ENCODE measurements around the gene MYO3A. TPM values are rescaled to one million over a fixed set of nuclear protein-coding genes. Genes with fewer than 3 reads are reported as not detected.
"Not testable (repeated sequence)": the region's sequence is repeated elsewhere in the genome, so short reads cannot be mapped to it uniquely, and the experiment has no call there.

MYO3A gene
- total RNA-seq, 2 experiments from 2014 or later: not detected

DNA sequence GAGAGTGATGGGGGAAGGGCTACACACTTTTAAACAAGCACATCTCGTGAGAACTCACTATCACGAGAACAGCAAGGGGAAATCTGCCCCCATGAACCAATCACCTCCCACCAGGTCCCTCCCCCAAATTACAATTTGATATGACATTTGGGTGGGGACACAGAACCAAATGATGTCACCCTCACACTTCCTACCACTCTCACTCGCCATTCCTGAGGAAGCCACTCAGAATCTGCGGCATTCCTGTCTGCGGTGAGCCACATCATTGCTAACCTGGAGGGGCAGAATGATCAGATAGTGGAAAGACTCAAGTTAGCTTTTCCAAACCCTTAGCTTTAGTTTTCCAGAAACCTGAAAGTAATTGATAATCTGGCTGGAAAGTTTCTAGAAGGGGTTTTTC is 66.9 kb downstream of the MYO3A start:
- no peaks in the 10 kb centered on the region for H3K9me3 Mint-ChIP-seq
- no peaks in the 10 kb centered on the region for H3K36me3 Mint-ChIP-seq
- peaks cover 2% of the 10 kb centered on the region for H3K27me3 Mint-ChIP-seq
- H3K4me1 Mint-ChIP-seq: no peaks in the 10 kb centered on the region
- ATAC-seq (ENCODE audit: low read depth) (no peak), DNase-seq (no peak)
- no peak overlapping the region for H3K4me3 Mint-ChIP-seq
- POLR2A ChIA-PET: no interaction called here
- H3K27ac Mint-ChIP-seq: no peak overlapping the region

DNA sequence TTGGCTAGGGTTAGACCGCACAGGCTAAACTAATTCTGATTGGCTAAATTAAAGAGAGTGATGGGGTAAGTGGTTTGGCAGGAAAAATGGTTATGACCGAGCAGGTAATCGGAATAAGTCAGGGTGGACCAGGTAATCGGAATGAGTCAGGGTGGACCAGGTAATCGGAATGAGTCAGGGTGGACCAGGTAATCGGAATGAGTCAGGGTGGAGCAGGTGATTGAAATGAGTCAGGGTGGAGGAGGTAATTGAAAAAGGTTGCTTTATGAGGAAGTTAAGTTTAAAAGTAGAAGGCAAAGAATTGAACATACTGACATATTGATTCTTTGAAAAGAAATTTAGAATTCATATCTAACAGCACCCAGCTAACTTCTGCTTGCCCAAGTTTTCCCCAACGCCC is 68.4 kb downstream of the MYO3A start:
- POLR2A ChIA-PET; H3K36me3 Mint-ChIP-seq; H3K27ac Mint-ChIP-seq; H3K4me3 Mint-ChIP-seq; ATAC-seq (ENCODE audit: low read depth); H3K27me3 Mint-ChIP-seq; H3K4me1 Mint-ChIP-seq; DNase-seq; H3K9me3 Mint-ChIP-seq: not testable (repeated sequence)

DNA sequence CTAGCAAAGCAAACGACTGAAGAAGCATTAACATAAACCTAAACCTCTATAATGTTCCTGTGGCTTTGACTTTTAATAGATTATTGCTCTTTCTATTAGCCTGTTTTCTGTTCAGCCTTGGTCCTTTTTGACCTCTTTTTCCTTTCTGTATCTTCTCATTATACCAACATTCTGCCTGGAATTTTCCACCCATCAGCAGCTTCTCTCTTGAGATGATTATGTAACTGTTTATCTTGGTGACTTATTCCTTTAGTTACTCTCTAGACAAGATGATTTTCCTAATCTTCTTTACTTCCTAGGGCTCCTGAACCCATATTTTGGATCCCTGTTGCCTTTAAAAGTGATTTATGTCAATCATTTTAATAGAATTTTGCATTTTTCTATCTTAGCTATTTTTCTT is 81.1 kb downstream of the MYO3A start:
- no peak for ATAC-seq (ENCODE audit: low read depth)
- no peak overlapping the region for H3K27ac Mint-ChIP-seq
- no peak overlapping the region for H3K4me3 Mint-ChIP-seq
- H3K27me3 Mint-ChIP-seq: peaks cover 2% of the 10 kb centered on the region
- no peak for DNase-seq
- H3K4me1 Mint-ChIP-seq: no peaks in the 10 kb centered on the region
- no peaks in the 10 kb centered on the region for H3K36me3 Mint-ChIP-seq
- H3K9me3 Mint-ChIP-seq: no peaks in the 10 kb centered on the region
- POLR2A ChIA-PET: no interaction called here

DNA sequence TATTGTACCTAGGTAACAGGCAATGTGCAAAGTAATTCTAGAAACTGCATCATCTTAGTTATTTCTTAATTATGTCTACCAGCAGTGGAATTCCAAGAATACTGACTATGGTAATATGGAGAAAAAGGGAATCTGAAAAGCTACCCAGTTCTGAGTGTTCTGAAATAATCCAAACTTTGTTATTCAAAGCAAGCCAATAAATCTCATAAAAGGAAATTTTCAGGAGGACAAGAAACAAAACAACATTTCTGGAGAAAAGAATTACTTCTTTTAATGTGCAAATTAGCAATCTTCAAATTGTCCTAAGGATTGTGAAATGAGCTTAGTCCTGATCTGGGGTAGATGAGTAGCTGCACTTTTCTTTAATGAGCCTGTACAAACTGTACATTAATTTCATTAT is 88.8 kb downstream of the MYO3A start:
- H3K4me3 Mint-ChIP-seq: no peak overlapping the region
- no peak overlapping the region for H3K27ac Mint-ChIP-seq
- H3K27me3 Mint-ChIP-seq: peaks cover 2% of the 10 kb centered on the region
- ATAC-seq (ENCODE audit: low read depth) (no peak), DNase-seq (no peak)
- no peaks in the 10 kb centered on the region for H3K36me3 Mint-ChIP-seq
- POLR2A ChIA-PET: interaction anchor here (0.5 kb wide), 1 partner anchor 460 kb away, joined by 3 read pairs; no protein-coding TSS in a partner anchor
- no peaks in the 10 kb centered on the region for H3K9me3 Mint-ChIP-seq
- H3K4me1 Mint-ChIP-seq: no peaks in the 10 kb centered on the region

DNA sequence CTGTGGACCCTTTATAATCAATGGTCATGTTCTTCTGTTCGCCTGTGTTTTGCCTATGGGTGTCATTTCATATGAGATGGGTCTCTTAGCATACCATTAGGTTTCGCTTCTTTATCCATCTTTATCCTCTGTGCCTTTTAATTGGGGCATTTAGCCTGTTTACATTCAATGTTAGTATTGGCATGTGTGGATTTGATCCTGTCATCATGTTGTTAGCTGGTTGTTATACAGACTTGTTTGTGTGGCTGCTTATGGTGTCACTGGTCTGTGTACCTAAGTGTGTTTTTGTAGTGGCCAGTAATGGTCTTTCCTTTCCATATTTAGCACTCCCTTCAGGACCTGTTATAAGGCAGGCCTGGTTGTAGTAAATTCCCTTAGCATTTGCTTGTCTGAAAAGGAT is 90.3 kb downstream of the MYO3A start:
- POLR2A ChIA-PET: no interaction called here
- ATAC-seq (ENCODE audit: low read depth) (no peak), DNase-seq (no peak)
- Mint-ChIP-seq H3K36me3 (no peaks in the 10 kb centered on the region), H3K4me3 (no peak overlapping the region), H3K27me3 (peaks cover 2% of the 10 kb centered on the region), H3K4me1 (no peaks in the 10 kb centered on the region), H3K27ac (no peak overlapping the region), H3K9me3 (no peaks in the 10 kb centered on the region)

DNA sequence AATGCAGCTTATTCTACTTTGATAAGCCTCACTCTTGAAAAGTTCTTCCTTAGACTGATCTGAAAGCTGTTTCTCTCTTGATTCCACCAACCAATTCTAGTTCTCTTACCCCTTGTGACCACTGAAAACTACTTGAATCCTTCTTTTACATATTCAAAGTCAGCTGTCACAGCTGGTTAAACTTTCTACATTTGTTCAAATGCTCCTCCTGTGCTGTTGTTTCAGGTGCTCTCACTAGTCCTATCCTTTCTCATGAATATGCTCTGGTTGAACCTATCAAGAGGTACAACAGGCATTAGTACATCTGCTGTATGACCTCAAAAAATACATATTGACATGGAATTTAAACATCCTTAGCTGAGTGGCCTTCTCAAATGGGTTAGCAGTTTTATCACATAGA is 91.5 kb downstream of the MYO3A start:
- Mint-ChIP-seq H3K4me1 (no peaks in the 10 kb centered on the region), H3K27me3 (peaks cover 2% of the 10 kb centered on the region), H3K4me3 (no peak overlapping the region), H3K9me3 (no peaks in the 10 kb centered on the region), H3K36me3 (no peaks in the 10 kb centered on the region), H3K27ac (no peak overlapping the region)
- DNase-seq (no peak), ATAC-seq (ENCODE audit: low read depth) (no peak)
- POLR2A ChIA-PET: no interaction called here

DNA sequence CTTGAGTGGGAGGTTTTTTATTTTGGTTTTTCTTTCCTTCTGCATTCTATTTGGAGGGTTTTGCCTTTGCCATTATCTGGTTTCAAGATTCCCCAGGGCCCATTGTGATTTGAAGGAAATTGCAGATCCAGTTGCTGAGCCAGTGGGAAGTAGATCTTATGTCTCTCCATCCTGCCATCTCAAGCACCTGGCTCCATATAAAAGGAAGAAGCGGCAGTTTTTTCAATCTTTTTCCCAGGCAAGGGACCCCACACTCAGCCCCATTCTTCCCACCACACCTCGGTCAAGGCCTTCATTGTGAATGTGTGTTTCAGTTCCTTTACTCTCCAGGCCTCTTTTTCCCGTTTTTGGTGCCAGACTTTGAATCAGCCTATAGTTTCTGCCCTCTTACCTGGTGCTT is 95.8 kb downstream of the MYO3A start:
- no peak for DNase-seq
- H3K4me3 Mint-ChIP-seq: no peak overlapping the region
- POLR2A ChIA-PET: no interaction called here
- H3K27me3 Mint-ChIP-seq: no peaks in the 10 kb centered on the region
- no peak overlapping the region for H3K27ac Mint-ChIP-seq
- H3K9me3 Mint-ChIP-seq: no peaks in the 10 kb centered on the region
- no peak for ATAC-seq (ENCODE audit: low read depth)
- H3K36me3 Mint-ChIP-seq: no peaks in the 10 kb centered on the region
- no peaks in the 10 kb centered on the region for H3K4me1 Mint-ChIP-seq

DNA sequence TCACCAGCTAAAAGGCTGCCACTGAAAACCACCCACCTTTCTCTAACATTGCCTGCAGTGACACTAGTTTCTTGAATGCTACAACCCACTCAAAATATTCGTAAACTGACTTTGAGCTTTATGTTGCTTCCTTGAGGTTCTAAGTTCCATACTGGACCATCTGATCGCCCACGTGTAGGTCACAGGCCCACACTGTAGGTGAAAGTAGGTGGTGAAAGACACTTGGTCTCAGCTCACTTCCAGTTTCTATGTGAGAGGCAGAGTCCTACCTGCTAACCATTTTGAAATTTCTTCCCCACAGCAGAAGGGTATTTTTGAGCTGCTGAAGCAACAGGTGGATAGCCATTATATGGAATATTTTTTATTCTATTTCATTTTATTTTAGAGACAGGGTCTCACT is 97.3 kb downstream of the MYO3A start:
- ATAC-seq (ENCODE audit: low read depth) (no peak), DNase-seq (no peak)
- H3K4me3 Mint-ChIP-seq: no peak overlapping the region
- no peaks in the 10 kb centered on the region for H3K36me3 Mint-ChIP-seq
- POLR2A ChIA-PET: no interaction called here
- no peaks in the 10 kb centered on the region for H3K4me1 Mint-ChIP-seq
- H3K27me3 Mint-ChIP-seq: no peaks in the 10 kb centered on the region
- no peak overlapping the region for H3K27ac Mint-ChIP-seq
- H3K9me3 Mint-ChIP-seq: no peaks in the 10 kb centered on the region

DNA sequence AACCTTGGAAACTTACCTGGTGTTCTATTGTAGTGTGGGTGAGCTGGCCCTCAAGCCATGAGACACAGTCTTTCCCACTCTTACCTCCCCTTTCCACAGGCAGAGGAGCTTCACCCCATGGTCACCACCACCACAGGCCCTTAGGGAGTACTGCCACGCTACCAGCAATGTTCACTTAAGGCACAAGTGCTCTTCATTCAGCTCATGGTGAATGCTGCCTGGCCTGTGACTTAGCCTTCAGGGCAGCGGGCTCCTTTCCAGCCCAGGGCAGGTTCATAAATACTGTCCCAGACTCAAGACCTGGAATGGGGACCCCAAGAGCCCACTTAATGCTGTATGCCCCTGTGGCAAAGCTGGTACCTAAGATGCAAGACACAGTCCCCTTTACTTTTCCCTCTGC is 109.4 kb downstream of the MYO3A start:
- no peaks in the 10 kb centered on the region for H3K27me3 Mint-ChIP-seq
- no peaks in the 10 kb centered on the region for H3K4me1 Mint-ChIP-seq
- POLR2A ChIA-PET: no interaction called here
- H3K27ac Mint-ChIP-seq: no peak overlapping the region
- peaks cover 4% of the 10 kb centered on the region for H3K9me3 Mint-ChIP-seq
- no peak overlapping the region for H3K4me3 Mint-ChIP-seq
- no peaks in the 10 kb centered on the region for H3K36me3 Mint-ChIP-seq
- ATAC-seq (ENCODE audit: low read depth) (no peak), DNase-seq (no peak)

DNA sequence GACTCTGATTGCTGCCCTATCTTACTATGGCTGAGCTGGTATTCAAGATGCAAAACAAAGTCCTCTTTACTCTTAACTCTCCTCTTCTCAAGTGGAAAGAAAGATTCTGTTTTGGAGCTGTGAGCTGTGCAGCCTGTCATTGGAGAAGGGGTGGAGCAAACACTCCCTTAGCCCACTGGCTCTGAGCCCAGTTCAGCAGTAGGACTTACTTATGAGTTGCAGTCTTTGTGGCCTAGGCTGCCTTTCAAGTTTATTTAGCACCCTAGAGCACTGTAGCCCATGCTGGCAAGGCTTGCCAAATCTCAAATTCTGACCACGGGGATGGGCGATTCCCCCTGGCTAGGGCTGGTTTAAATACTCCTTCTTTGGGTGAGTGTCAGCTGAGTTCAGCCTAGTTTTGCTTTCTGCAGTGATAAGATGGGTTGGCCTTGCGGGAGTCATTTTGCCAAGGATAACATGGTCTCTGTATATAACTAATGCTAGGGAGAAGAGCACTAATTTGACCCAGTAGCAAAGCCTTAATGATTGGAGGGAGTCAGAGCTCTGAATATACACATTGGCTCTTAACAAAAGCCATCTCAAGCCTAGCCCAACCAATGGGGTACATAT is 110.2 kb downstream of the MYO3A start:
- POLR2A ChIA-PET: no interaction called here

DNA sequence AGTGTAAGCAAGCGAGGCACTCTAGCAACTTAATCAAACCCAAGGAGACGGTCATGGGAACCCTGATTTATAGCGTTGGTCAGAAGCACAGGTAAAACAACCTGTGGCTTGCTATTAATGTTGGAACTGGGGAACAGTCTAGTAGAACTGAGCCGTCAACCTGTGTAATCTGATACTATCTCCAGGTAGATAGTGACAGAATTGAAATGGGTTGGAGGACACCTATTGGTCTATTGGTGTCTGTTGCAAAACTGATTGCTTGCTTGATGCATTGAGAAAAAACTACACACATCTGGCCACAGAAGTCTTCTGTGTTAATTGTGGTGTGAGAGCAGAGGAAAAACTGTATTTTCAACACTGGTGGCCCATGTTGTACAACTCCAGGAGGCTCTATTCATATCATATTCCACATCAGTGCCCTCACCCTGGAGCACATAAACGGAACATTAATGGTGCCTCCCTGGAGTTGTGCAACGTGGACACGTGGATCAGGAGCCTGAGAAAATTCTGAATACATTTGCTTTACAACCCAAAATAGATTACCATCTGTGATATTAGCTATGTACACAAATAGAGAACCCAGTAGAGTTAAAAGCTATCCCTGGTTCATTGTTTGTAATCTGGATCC is 112.2 kb downstream of the MYO3A start:
- no peaks in the 10 kb centered on the region for H3K9me3 Mint-ChIP-seq
- no peaks in the 10 kb centered on the region for H3K27me3 Mint-ChIP-seq
- DNase-seq (no peak), ATAC-seq (ENCODE audit: low read depth) (no peak)
- no peaks in the 10 kb centered on the region for H3K4me1 Mint-ChIP-seq
- H3K27ac Mint-ChIP-seq: no peak overlapping the region
- H3K36me3 Mint-ChIP-seq: no peaks in the 10 kb centered on the region
- POLR2A ChIA-PET: no interaction called here
- H3K4me3 Mint-ChIP-seq: no peak overlapping the region

More for the DNA sequence above, 110.2 kb downstream of the MYO3A start:
- Mint-ChIP-seq H3K9me3 (peaks cover 4% of the 10 kb centered on the region), H3K27me3 (no peaks in the 10 kb centered on the region), H3K4me3 (no peak overlapping the region), H3K36me3 (no peaks in the 10 kb centered on the region), H3K27ac (no peak overlapping the region), H3K4me1 (no peaks in the 10 kb centered on the region)
- DNase-seq (no peak), ATAC-seq (ENCODE audit: low read depth) (no peak)

DNA sequence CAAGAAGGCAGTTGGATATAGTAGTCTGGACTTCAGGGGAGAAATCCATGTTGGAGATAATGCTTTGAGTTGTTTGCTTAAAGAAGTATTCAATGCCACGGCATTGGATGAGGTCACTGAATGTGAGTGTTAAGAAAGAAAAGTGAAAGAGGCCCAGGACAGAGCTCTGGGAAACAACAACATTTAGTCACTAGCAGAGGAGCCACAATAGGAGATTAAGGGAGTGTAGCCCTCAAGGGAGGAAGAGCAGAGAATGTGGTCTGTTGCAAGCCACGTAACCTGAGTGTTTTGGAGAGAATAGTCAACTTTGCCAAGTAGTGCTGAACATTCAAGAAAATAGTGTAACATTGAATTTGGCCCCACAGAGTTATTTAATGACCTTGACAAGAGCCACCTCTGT is 114.7 kb downstream of the MYO3A start:
- Mint-ChIP-seq H3K27ac (no peak overlapping the region), H3K4me3 (no peak overlapping the region), H3K9me3 (no peaks in the 10 kb centered on the region), H3K27me3 (no peaks in the 10 kb centered on the region), H3K4me1 (no peaks in the 10 kb centered on the region), H3K36me3 (no peaks in the 10 kb centered on the region)
- DNase-seq (no peak), ATAC-seq (ENCODE audit: low read depth) (no peak)
- POLR2A ChIA-PET: no interaction called here

DNA sequence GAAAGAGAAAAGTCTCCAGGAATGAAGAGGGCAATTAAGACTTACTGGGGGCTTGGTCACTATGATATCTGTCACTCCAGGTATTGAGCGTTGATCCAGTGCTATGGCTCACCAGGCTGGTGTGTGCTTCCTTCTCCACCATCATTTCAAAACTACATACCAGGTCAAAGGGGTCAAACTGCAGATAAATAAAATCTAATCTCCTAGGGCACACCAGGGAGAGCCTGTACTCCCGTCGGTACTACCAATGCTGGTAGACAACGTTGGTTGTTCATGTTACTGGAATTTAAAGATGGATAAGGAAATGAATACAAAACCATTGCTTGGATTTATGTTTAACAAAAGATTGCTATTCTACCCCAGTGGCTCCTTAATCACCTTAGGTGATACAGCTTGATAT is 118.3 kb downstream of the MYO3A start:
- H3K9me3 Mint-ChIP-seq: no peaks in the 10 kb centered on the region
- H3K4me1 Mint-ChIP-seq: no peaks in the 10 kb centered on the region
- H3K27ac Mint-ChIP-seq: no peak overlapping the region
- no peak overlapping the region for H3K4me3 Mint-ChIP-seq
- no peaks in the 10 kb centered on the region for H3K27me3 Mint-ChIP-seq
- ATAC-seq (ENCODE audit: low read depth): no peak
- no peaks in the 10 kb centered on the region for H3K36me3 Mint-ChIP-seq
- DNase-seq: no peak
- POLR2A ChIA-PET: no interaction called here

DNA sequence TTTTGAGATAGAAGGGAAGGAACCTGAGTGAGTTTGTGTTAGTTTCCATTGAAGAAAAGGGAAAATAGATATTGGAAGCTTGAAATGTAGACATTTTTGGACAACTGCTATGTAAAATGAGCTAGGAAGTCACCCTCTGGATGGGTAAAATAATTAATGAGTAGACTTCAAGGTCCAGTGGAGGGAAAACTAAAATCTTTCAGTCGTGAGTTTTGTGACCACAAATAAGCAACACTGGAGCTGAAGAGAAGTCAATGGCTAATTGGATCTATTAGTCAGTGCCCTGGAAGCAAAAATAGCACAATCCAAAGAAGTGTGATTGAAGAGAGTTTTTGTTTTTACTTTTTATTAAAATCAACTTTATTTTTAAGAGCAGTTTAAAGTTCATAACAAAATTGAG is 123.4 kb downstream of the MYO3A start:
- Mint-ChIP-seq H3K4me3 (no peak overlapping the region), H3K27ac (no peak overlapping the region), H3K9me3 (no peaks in the 10 kb centered on the region), H3K27me3 (no peaks in the 10 kb centered on the region), H3K4me1 (no peaks in the 10 kb centered on the region), H3K36me3 (no peaks in the 10 kb centered on the region)
- POLR2A ChIA-PET: no interaction called here
- DNase-seq: no peak
- no peak for ATAC-seq (ENCODE audit: low read depth)

DNA sequence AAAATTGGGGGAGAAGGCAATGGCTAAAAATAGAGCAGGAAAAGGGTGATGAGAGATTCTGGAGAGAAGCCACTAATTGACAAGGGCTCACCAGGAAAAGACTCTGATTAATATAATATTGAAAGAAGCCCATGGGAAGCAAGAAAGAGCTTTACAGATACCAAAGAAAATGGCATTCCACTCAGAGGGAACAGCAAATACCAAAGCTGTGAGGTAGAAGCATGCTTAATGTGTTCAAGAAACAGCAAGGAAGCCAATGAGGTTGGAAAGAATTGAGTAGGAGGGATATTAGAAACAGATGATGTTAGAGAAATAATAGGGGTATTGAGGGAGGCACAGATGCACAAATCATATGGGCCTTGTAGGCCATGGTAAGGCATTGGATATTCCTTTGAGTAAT is 130.1 kb downstream of the MYO3A start:
- POLR2A ChIA-PET: no interaction called here
- no peaks in the 10 kb centered on the region for H3K4me1 Mint-ChIP-seq
- H3K27me3 Mint-ChIP-seq: no peaks in the 10 kb centered on the region
- no peak overlapping the region for H3K27ac Mint-ChIP-seq
- ATAC-seq (ENCODE audit: low read depth) (no peak), DNase-seq (no peak)
- no peaks in the 10 kb centered on the region for H3K36me3 Mint-ChIP-seq
- no peak overlapping the region for H3K4me3 Mint-ChIP-seq
- H3K9me3 Mint-ChIP-seq: no peaks in the 10 kb centered on the region

Measured in activated naive CD8-positive, alpha-beta T cell treated with anti-CD3 and anti-CD28 coated beads, Interleukin-2, amount 10 ng/mL, durations not matched to agents 7 days and 5 days (primary cell).